ENCODE results near the gene OLA1. TPM values are rescaled to one million over a fixed set of nuclear protein-coding genes. Genes with fewer than 3 reads are reported as not detected.

OLA1 gene
- total and polyA plus RNA-seq, 9 of the 15 experiments (the other 6 are each of a cell fraction or from before 2014, with no cell fraction given): 208 to 353 (median 225) TPM

GRCh38 chr2:174217869-174218268 lies 30.5 kb downstream of the OLA1 start:
- Histone ChIP-seq H3K27ac (ENCODE audit: extremely low read depth, low read depth, low read length) (no peak overlapping the region), H3K79me2 (ENCODE audit: control insufficient read depth, insufficient read depth, low read length) (peaks cover 86% of the 10 kb centered on the region), H4K20me1 (replicated peaks; ENCODE audit: control insufficient read depth, insufficient read depth, low read length) (no peaks in the 10 kb centered on the region), H3K9me1 (ENCODE audit: control insufficient read depth, insufficient read depth, low read length) (no peaks in the 10 kb centered on the region), H3K4me3 (no peak overlapping the region), H3K27me3 (ENCODE audit: control insufficient read depth in 2 of 2, insufficient read depth in 2 of 2, low read length in 2 of 2) (no peaks in the 10 kb centered on the region), H3K4me2 (ENCODE audit: insufficient read depth, low read length) (no peak overlapping the region), H3K36me3 (ENCODE audit: control insufficient read depth, insufficient read depth, low read length) (peaks cover 31% of the 10 kb centered on the region), H3K9ac (ENCODE audit: insufficient read depth in 1 of 2, low read depth in 2 of 2, low read length in 2 of 2) (no peak overlapping the region), H3K9me3 (replicated peaks; ENCODE audit: control insufficient read depth, insufficient read depth, low read depth, low read length) (no peaks in the 10 kb centered on the region), H3K4me1 (replicated peaks in 1 of 2; ENCODE audit: control insufficient read depth in 2 of 2, insufficient read depth in 2 of 2, low read length in 2 of 2) (peaks cover 5 to 18% of the 10 kb centered on the region in 2 experiments; a peak in 4 of 5 replicates), H2AFZ (ENCODE audit: low read depth, low read length) (no peak overlapping the region)
- 53% methylated on average over 1 of the region's 1 CpG for WGBS (ENCODE audit: insufficient coverage, low coverage, missing lambda C conversion rate)
- ATAC-seq: peak; percentile 53
- DNase-seq (ENCODE audit: extremely low read depth in 1 of 4, low spot score in 3 of 4): no peak
- no TSS peak for BruUV-seq (replicated peaks)
- in situ Hi-C loops (cut with MboI) (no loop called here), intact Hi-C loops (cut with micrococcal nuclease) (no loop called here)
- CTCF ChIA-PET (ENCODE audit: low intra/inter-chr PET ratio): no interaction called here
- POLR2A ChIA-PET: interaction anchor here (0.6 to 2.2 kb wide), 6 partner anchors 9 to 49 kb away, joined by 3 to 6 read pairs (median 4); partner anchors contain the start of gene OLA1
- TF ChIP-seq RFX1 (IDR thresholded peaks at IDR 0.05) (peak; percentile 33; the same call in 1 of the 2 replicates), POLR2H (tag; IDR thresholded peaks at IDR 0.05; ENCODE audit: low read depth) (no peak), ZNF384 (IDR thresholded peaks at IDR 0.05; ENCODE audit: low read depth, low read length) (0 out of 2 replicates have a peak, but pooled peaks have one; percentile 45)
- no peak for FAIRE-seq

- H3K9me1 ChIP-seq (ENCODE audit: control insufficient read depth, insufficient read depth, low read length): no peaks in the 10 kb centered on the region
- peaks cover 82% of the 10 kb centered on the region for H3K79me2 ChIP-seq (ENCODE audit: control insufficient read depth, insufficient read depth, low read length)
- BruUV-seq (replicated peaks): no TSS peak
- H3K27ac ChIP-seq (ENCODE audit: extremely low read depth, low read depth, low read length): peak overlapping the region; percentile 66; the same call in 2 of the 3 replicates
- intact Hi-C loops (cut with micrococcal nuclease): no loop called here
- H2AFZ ChIP-seq (ENCODE audit: low read depth, low read length): no peak overlapping the region
- in situ Hi-C loops (cut with MboI): no loop called here
- peak overlapping the region in 1 of 2 experiments; percentile 38; a peak in 1 of 4 replicates for H3K9ac ChIP-seq (ENCODE audit: insufficient read depth in 1 of 2, low read depth in 2 of 2, low read length in 2 of 2)
- no peaks in the 10 kb centered on the region for H3K9me3 ChIP-seq (replicated peaks; ENCODE audit: control insufficient read depth, insufficient read depth, low read depth, low read length)
- FAIRE-seq (no peak), DNase-seq (ENCODE audit: extremely low read depth in 1 of 4, low spot score in 3 of 4) (no peak), ATAC-seq (peak; percentile 3; the same call in 1 of the 3 replicates)
- no peak overlapping the region for H3K4me2 ChIP-seq (ENCODE audit: insufficient read depth, low read length)
- ChIA-PET CTCF (ENCODE audit: low intra/inter-chr PET ratio) (no interaction called here), POLR2A (interaction anchor here (0.8 to 2.2 kb wide), 2 partner anchors 8 to 14 kb away, joined by 3 to 5 read pairs; no protein-coding TSS in a partner anchor)
- H3K4me3 ChIP-seq: no peak overlapping the region
- TF ChIP-seq CEBPB (tag; IDR thresholded peaks at IDR 0.05) (0 out of 2 replicates have a peak, but pooled peaks have one; percentile 18), LEF1 (IDR thresholded peaks at IDR 0.05) (no peak), EZH2 (IDR thresholded peaks at IDR 0.05; ENCODE audit: borderline replicate concordance, low read depth, low read length) (no peak), SMAD2 (IDR thresholded peaks at IDR 0.05; ENCODE audit: low read depth, low read length) (no peak), IRF2 (CRISPR knock-in tag; IDR thresholded peaks at IDR 0.05) (no peak), PRDM10 (IDR thresholded peaks at IDR 0.05; ENCODE audit: partially characterized antibody) (peak; percentile 85), ZNF24 (IDR thresholded peaks at IDR 0.05) (no peak), SAP30 (IDR thresholded peaks at IDR 0.05; ENCODE audit: borderline replicate concordance, insufficient read depth, low read depth, low read length, poor library complexity, severe bottlenecking) (no peak)
- no peaks in the 10 kb centered on the region for H3K27me3 ChIP-seq (ENCODE audit: control insufficient read depth in 2 of 2, insufficient read depth in 2 of 2, low read length in 2 of 2)
- no peaks in the 10 kb centered on the region for H4K20me1 ChIP-seq (replicated peaks; ENCODE audit: control insufficient read depth, insufficient read depth, low read length)
- H3K36me3 ChIP-seq (ENCODE audit: control insufficient read depth, insufficient read depth, low read length): peaks cover 8% of the 10 kb centered on the region; the same call in 2 of the 3 replicates
- H3K4me1 ChIP-seq (replicated peaks in 1 of 2; ENCODE audit: control insufficient read depth in 2 of 2, insufficient read depth in 2 of 2, low read length in 2 of 2): peaks cover 15 to 42% of the 10 kb centered on the region in 2 experiments; a peak in 4 of 5 replicates
Observed at GRCh38 chr2:174211954-174212353, 36.4 kb downstream of the OLA1 start.

All from K562 (cell line).